ENCODE measurements around the gene HOXB1.

Gene HOXB1

GRCh38 chr17:48571826-48572417 is 41.1 kb upstream of the HOXB1 start:
- Histone ChIP-seq H3K4me3 (ENCODE audit: low read depth in 1 of 2, low read length in 1 of 2) (no peak overlapping the region), H3K4me1 (ENCODE audit: control insufficient read depth in 1 of 2, insufficient read depth in 1 of 2, low read depth in 1 of 2, low read length in 1 of 2) (no peaks in the 10 kb centered on the region), H3K9me3 (no peaks in the 10 kb centered on the region), H3K27ac (no peak overlapping the region), H3K27me3 (peaks cover 100% of the 10 kb centered on the region), H3K36me3 (no peaks in the 10 kb centered on the region)
- TF ChIP-seq CTCF (IDR thresholded peaks at IDR 0.05), result no peak

GRCh38 chr17:48571024-48571818 is 40.4 kb upstream of the HOXB1 start:
- Histone ChIP-seq H3K27me3 (peaks cover 100% of the 10 kb centered on the region), H3K36me3 (no peaks in the 10 kb centered on the region), H3K27ac (no peak overlapping the region), H3K4me1 (ENCODE audit: control insufficient read depth in 1 of 2, insufficient read depth in 1 of 2, low read depth in 1 of 2, low read length in 1 of 2) (no peaks in the 10 kb centered on the region), H3K9me3 (no peaks in the 10 kb centered on the region), H3K4me3 (ENCODE audit: low read depth in 1 of 2, low read length in 1 of 2) (no peak overlapping the region)
- no peak for TF ChIP-seq CTCF (IDR thresholded peaks at IDR 0.05)

GRCh38 chr17:48570325-48571023 is 39.7 kb upstream of the HOXB1 start:
- Histone ChIP-seq H3K4me1 (ENCODE audit: control insufficient read depth in 1 of 2, insufficient read depth in 1 of 2, low read depth in 1 of 2, low read length in 1 of 2) (no peaks in the 10 kb centered on the region), H3K4me3 (ENCODE audit: low read depth in 1 of 2, low read length in 1 of 2) (no peak overlapping the region), H3K27ac (no peak overlapping the region), H3K27me3 (peaks cover 100% of the 10 kb centered on the region), H3K36me3 (no peaks in the 10 kb centered on the region), H3K9me3 (no peaks in the 10 kb centered on the region)
- no peak for TF ChIP-seq CTCF (IDR thresholded peaks at IDR 0.05)

- no peak for TF ChIP-seq CTCF (IDR thresholded peaks at IDR 0.05)
- no peak overlapping the region for H3K27ac ChIP-seq
- H3K4me1 ChIP-seq (ENCODE audit: control insufficient read depth in 1 of 2, insufficient read depth in 1 of 2, low read depth in 1 of 2, low read length in 1 of 2), result no peaks in the 10 kb centered on the region
- peaks cover 100% of the 10 kb centered on the region for H3K27me3 ChIP-seq
- no peaks in the 10 kb centered on the region for H3K9me3 ChIP-seq
- H3K36me3 ChIP-seq, result no peaks in the 10 kb centered on the region
- H3K4me3 ChIP-seq (ENCODE audit: low read depth in 1 of 2, low read length in 1 of 2), result no peak overlapping the region
Observed at GRCh38 chr17:48569674-48570324, 39.0 kb upstream of the HOXB1 start.

- Histone ChIP-seq H3K4me3 (ENCODE audit: low read depth in 1 of 2, low read length in 1 of 2) (no peak overlapping the region), H3K27me3 (peaks cover 100% of the 10 kb centered on the region), H3K36me3 (no peaks in the 10 kb centered on the region), H3K4me1 (ENCODE audit: control insufficient read depth in 1 of 2, insufficient read depth in 1 of 2, low read depth in 1 of 2, low read length in 1 of 2) (no peaks in the 10 kb centered on the region), H3K9me3 (no peaks in the 10 kb centered on the region), H3K27ac (no peak overlapping the region)
- TF ChIP-seq CTCF (IDR thresholded peaks at IDR 0.05), result no peak
Observed at GRCh38 chr17:48569240-48569582, 38.4 kb upstream of the HOXB1 start.
